GM19468 (cell line): ENCODE data around the gene ATP2C1.
A peak's percentile ranks its signal among the peaks of the same experiment; 100 is the strongest.

Experiments
- ATAC-seq: cut with Tn5 transposase; IDR thresholded peaks from one replicate; pipeline ENCODE4 v1.9.1; 2021; ENCODE audit warnings: mild to moderate bottlenecking, moderate library complexity, moderate number of reproducible peaks; ENCODE audit not compliant: unreplicated experiment; ENCODE audit errors: extremely low read depth

Gene ATP2C1

GRCh38 chr3:130894130-130894985, 474 bp downstream of the ATP2C1 start:
- ATAC-seq, result peak; percentile 3

GRCh38 chr3:130894986-130895280, 1.0 kb downstream of the ATP2C1 start:
- no peak for ATAC-seq

GRCh38 chr3:130895690-130896488, 2.0 kb downstream of the ATP2C1 start:
- ATAC-seq, result no peak

- ATAC-seq, result no peak
These were observed 3.4 kb downstream of the ATP2C1 start for GRCh38 chr3:130897316-130897715.

GRCh38 chr3:130900959-130901358, 7.1 kb downstream of the ATP2C1 start:
- no peak for ATAC-seq

GRCh38 chr3:130901463-130902204, 7.8 kb downstream of the ATP2C1 start:
- ATAC-seq, result no peak

- ATAC-seq, result no peak
These were observed 9.6 kb downstream of the ATP2C1 start for GRCh38 chr3:130903412-130903908.

GRCh38 chr3:130904491-130904890, 10.6 kb downstream of the ATP2C1 start:
- ATAC-seq, result no peak

GRCh38 chr3:130905551-130905950, 11.7 kb downstream of the ATP2C1 start:
- ATAC-seq, result peak; percentile 2

- no peak for ATAC-seq
These were observed 12.6 kb downstream of the ATP2C1 start for GRCh38 chr3:130906374-130906995.

GRCh38 chr3:130907500-130907899, 13.6 kb downstream of the ATP2C1 start:
- ATAC-seq, result no peak

- ATAC-seq, result no peak
These were observed 14.1 kb downstream of the ATP2C1 start for GRCh38 chr3:130907966-130908365.

- ATAC-seq, result no peak
These were observed 21.8 kb downstream of the ATP2C1 start for GRCh38 chr3:130915567-130916292.

- ATAC-seq, result peak; percentile 55
These were observed 22.8 kb downstream of the ATP2C1 start for GRCh38 chr3:130916507-130917167.

- no peak for ATAC-seq
These were observed 24.4 kb downstream of the ATP2C1 start for GRCh38 chr3:130918328-130918727.

- ATAC-seq, result no peak
These were observed 31.7 kb downstream of the ATP2C1 start for GRCh38 chr3:130925628-130926027.

- no peak for ATAC-seq
These were observed 32.6 kb downstream of the ATP2C1 start for GRCh38 chr3:130926504-130926903.

GRCh38 chr3:130929804-130930203, 35.9 kb downstream of the ATP2C1 start:
- no peak for ATAC-seq

- ATAC-seq, result no peak
These were observed 39.1 kb downstream of the ATP2C1 start for GRCh38 chr3:130932979-130933378.
